SK-N-SH treated with all-trans-retinoic acid at 6 μM for 48 hours (cell line): ENCODE results near the gene CYP4F11.

Experiments used
- ARNTL ChIP-seq: fragments of 450-650 bp; formaldehyde crosslinking; IDR thresholded peaks from 2 replicates; pipeline ENCODE4 v1.5.0; 2020; ENCODE audit warnings: low read depth, mild to moderate bottlenecking, moderate library complexity, borderline replicate concordance
- BACH2 ChIP-seq: fragments of 250-450 bp; sonication (Bioruptor Pico); IDR thresholded peaks from 2 replicates; pipeline ENCODE4 v1.9.0; 2021; ENCODE audit warnings: mild to moderate bottlenecking, borderline replicate concordance
- CSRNP3 ChIP-seq: fragments of 250-450 bp; sonication (Bioruptor Pico); IDR thresholded peaks from 2 replicates; pipeline ENCODE4 v1.5.1; 2021; ENCODE audit warnings: mild to moderate bottlenecking, moderate library complexity
- ESRRG ChIP-seq: fragments of 250-450 bp; sonication (Bioruptor Pico); IDR thresholded peaks from 2 replicates; pipeline ENCODE4 v1.6.1; 2021; ENCODE audit warnings: mild to moderate bottlenecking
- ISL1 ChIP-seq: fragments of 250-450 bp; sonication (Bioruptor Pico); IDR thresholded peaks from 2 replicates; pipeline ENCODE4 v2.1.2; 2022; ENCODE audit warnings: mild to moderate bottlenecking, moderate library complexity
- PATZ1 ChIP-seq: fragments of 250-450 bp; sonication (Bioruptor Pico); IDR thresholded peaks from 2 replicates; pipeline ENCODE4 v1.8.0; 2020; ENCODE audit warnings: mild to moderate bottlenecking, moderate library complexity, borderline replicate concordance
- POU6F1 ChIP-seq: fragments of 250-450 bp; sonication (Bioruptor Pico); IDR thresholded peaks from 2 replicates; pipeline ENCODE4 v1.8.0; 2021; ENCODE audit warnings: low read depth, mild to moderate bottlenecking, moderate library complexity, borderline replicate concordance
- TOX ChIP-seq: fragments of 250-450 bp; sonication (Bioruptor Pico); IDR thresholded peaks from 2 replicates; pipeline ENCODE4 v1.8.0; 2021; ENCODE audit warnings: mild to moderate bottlenecking, moderate library complexity, borderline replicate concordance
- TSHZ2 ChIP-seq: fragments of 250-450 bp; sonication (Bioruptor Pico); IDR thresholded peaks from 2 replicates; pipeline ENCODE4 v1.5.0; 2020; ENCODE audit warnings: mild to moderate bottlenecking, moderate library complexity
- ZFP3 ChIP-seq: fragments of 250-450 bp; sonication (Bioruptor Pico); IDR thresholded peaks from 2 replicates; pipeline ENCODE4 v1.5.0; 2020; ENCODE audit warnings: mild to moderate bottlenecking, moderate library complexity
- ZFP30 ChIP-seq: fragments of 450-650 bp; formaldehyde crosslinking; IDR thresholded peaks from 2 replicates; pipeline ENCODE4 v1.5.0; 2022; ENCODE audit warnings: mild to moderate bottlenecking, moderate library complexity
- ZNF565 ChIP-seq: fragments of 450-650 bp; formaldehyde crosslinking; conservative IDR thresholded peaks from 2 replicates; pipeline ENCODE4 v1.5.0; 2020; ENCODE audit warnings: low read depth, mild to moderate bottlenecking, moderate library complexity
- ZNF8 ChIP-seq: fragments of 450-650 bp; formaldehyde crosslinking; IDR thresholded peaks from 2 replicates; pipeline ENCODE4 v1.5.0; 2020; ENCODE audit warnings: mild to moderate bottlenecking, moderate library complexity
- TF ChIP-seq, protein P1 (sequence below): fragments of 250-450 bp; sonication (Bioruptor Pico); IDR thresholded peaks from 2 replicates; pipeline ENCODE4 v1.5.1; 2020; ENCODE audit warnings: low read depth, mild to moderate bottlenecking, moderate library complexity

GRCh38 chr19:15893477-15893876 is 40.9 kb downstream of the CYP4F11 start:
- TF ChIP-seq TOX (CRISPR knock-in tag) (no peak), ZFP30 (no peak), PATZ1 (CRISPR knock-in tag) (no peak), CSRNP3 (no peak), ZNF565 (no peak), ZFP3 (CRISPR knock-in tag) (no peak), ESRRG (CRISPR knock-in tag) (no peak), ISL1 (CRISPR knock-in tag) (no peak), POU6F1 (CRISPR knock-in tag) (no peak), TSHZ2 (CRISPR knock-in tag) (no peak), BACH2 (CRISPR knock-in tag) (no peak), ZNF8 (CRISPR knock-in tag) (no peak), ARNTL (CRISPR knock-in tag) (no peak)
- TF ChIP-seq, protein P1, sequence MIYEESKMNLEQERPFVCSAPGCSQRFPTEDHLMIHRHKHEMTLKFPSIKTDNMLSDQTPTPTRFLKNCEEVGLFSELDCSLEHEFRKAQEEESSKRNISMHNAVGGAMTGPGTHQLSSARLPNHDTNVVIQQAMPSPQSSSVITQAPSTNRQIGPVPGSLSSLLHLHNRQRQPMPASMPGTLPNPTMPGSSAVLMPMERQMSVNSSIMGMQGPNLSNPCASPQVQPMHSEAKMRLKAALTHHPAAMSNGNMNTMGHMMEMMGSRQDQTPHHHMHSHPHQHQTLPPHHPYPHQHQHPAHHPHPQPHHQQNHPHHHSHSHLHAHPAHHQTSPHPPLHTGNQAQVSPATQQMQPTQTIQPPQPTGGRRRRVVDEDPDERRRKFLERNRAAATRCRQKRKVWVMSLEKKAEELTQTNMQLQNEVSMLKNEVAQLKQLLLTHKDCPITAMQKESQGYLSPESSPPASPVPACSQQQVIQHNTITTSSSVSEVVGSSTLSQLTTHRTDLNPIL (CRISPR knock-in tag), result no peak
